IPS-15b (cell line): ENCODE measurements around the gene SIK3.

Experiments used
- H3K27me3 ChIP-seq: one replicate; pipeline ENCODE4 v1.6.1; 2013; ENCODE audit warnings: low read length; ENCODE audit not compliant: control insufficient read depth, insufficient read depth
- H3K36me3 ChIP-seq: one replicate; pipeline ENCODE4 v1.6.1; 2013; ENCODE audit warnings: low read length; ENCODE audit not compliant: control insufficient read depth, insufficient read depth
- H3K4me1 ChIP-seq: one replicate; pipeline ENCODE4 v1.6.1; 2013; ENCODE audit warnings: mild to moderate bottlenecking, low read length; ENCODE audit not compliant: control insufficient read depth, insufficient read depth
- H3K4me3 ChIP-seq: one replicate; pipeline ENCODE4 v1.5.1; 2013; ENCODE audit warnings: low read depth, low read length
- H3K9ac ChIP-seq: one replicate; pipeline ENCODE4 v1.6.1; 2013; ENCODE audit warnings: low read depth, mild to moderate bottlenecking, low read length
- H3K9me3 ChIP-seq: one replicate; pipeline ENCODE4 v1.6.1; 2013; ENCODE audit warnings: mild to moderate bottlenecking, low read length; ENCODE audit not compliant: control insufficient read depth, insufficient read depth

The SIK3 gene

GRCh38 chr11:116929414-116930090, 168.7 kb downstream of the SIK3 start:
- Histone ChIP-seq H3K27me3 (no peaks in the 10 kb centered on the region), H3K4me3 (no peak overlapping the region), H3K9ac (no peak overlapping the region), H3K36me3 (no peaks in the 10 kb centered on the region), H3K4me1 (peaks cover 4% of the 10 kb centered on the region), H3K9me3 (no peaks in the 10 kb centered on the region)

GRCh38 chr11:116928845-116929244, 169.4 kb downstream of the SIK3 start:
- no peak overlapping the region for H3K4me3 ChIP-seq
- H3K9ac ChIP-seq, result no peak overlapping the region
- H3K4me1 ChIP-seq, result peaks cover 4% of the 10 kb centered on the region
- H3K9me3 ChIP-seq, result no peaks in the 10 kb centered on the region
- H3K36me3 ChIP-seq, result no peaks in the 10 kb centered on the region
- H3K27me3 ChIP-seq, result no peaks in the 10 kb centered on the region

GRCh38 chr11:116928102-116928777, 170.0 kb downstream of the SIK3 start:
- H3K36me3 ChIP-seq, result no peaks in the 10 kb centered on the region
- peaks cover 4% of the 10 kb centered on the region for H3K4me1 ChIP-seq
- H3K9me3 ChIP-seq, result no peaks in the 10 kb centered on the region
- H3K4me3 ChIP-seq, result no peak overlapping the region
- H3K9ac ChIP-seq, result no peak overlapping the region
- H3K27me3 ChIP-seq, result no peaks in the 10 kb centered on the region

- no peak overlapping the region for H3K9ac ChIP-seq
- no peaks in the 10 kb centered on the region for H3K9me3 ChIP-seq
- H3K4me3 ChIP-seq, result no peak overlapping the region
- H3K4me1 ChIP-seq, result peaks cover 4% of the 10 kb centered on the region
- H3K27me3 ChIP-seq, result no peaks in the 10 kb centered on the region
- no peaks in the 10 kb centered on the region for H3K36me3 ChIP-seq
These were observed 170.9 kb downstream of the SIK3 start for GRCh38 chr11:116927163-116927974.

- H3K9ac ChIP-seq, result no peak overlapping the region
- no peaks in the 10 kb centered on the region for H3K4me1 ChIP-seq
- H3K4me3 ChIP-seq, result no peak overlapping the region
- no peaks in the 10 kb centered on the region for H3K9me3 ChIP-seq
- no peaks in the 10 kb centered on the region for H3K36me3 ChIP-seq
- no peaks in the 10 kb centered on the region for H3K27me3 ChIP-seq
These were observed 173.2 kb downstream of the SIK3 start for GRCh38 chr11:116925050-116925449.

- Histone ChIP-seq H3K27me3 (no peaks in the 10 kb centered on the region), H3K9ac (no peak overlapping the region), H3K4me1 (no peaks in the 10 kb centered on the region), H3K36me3 (no peaks in the 10 kb centered on the region), H3K9me3 (no peaks in the 10 kb centered on the region), H3K4me3 (no peak overlapping the region)
These were observed 179.1 kb downstream of the SIK3 start for GRCh38 chr11:116918925-116919655.

- Histone ChIP-seq H3K4me3 (no peak overlapping the region), H3K9ac (no peak overlapping the region), H3K36me3 (no peaks in the 10 kb centered on the region), H3K9me3 (no peaks in the 10 kb centered on the region), H3K4me1 (no peaks in the 10 kb centered on the region), H3K27me3 (no peaks in the 10 kb centered on the region)
These were observed 180.6 kb downstream of the SIK3 start for GRCh38 chr11:116917632-116918031.

GRCh38 chr11:116916886-116917285, 181.3 kb downstream of the SIK3 start:
- H3K27me3 ChIP-seq, result no peaks in the 10 kb centered on the region
- no peak overlapping the region for H3K9ac ChIP-seq
- no peaks in the 10 kb centered on the region for H3K9me3 ChIP-seq
- H3K36me3 ChIP-seq, result no peaks in the 10 kb centered on the region
- H3K4me3 ChIP-seq, result no peak overlapping the region
- no peaks in the 10 kb centered on the region for H3K4me1 ChIP-seq

- H3K27me3 ChIP-seq, result no peaks in the 10 kb centered on the region
- no peaks in the 10 kb centered on the region for H3K4me1 ChIP-seq
- no peak overlapping the region for H3K9ac ChIP-seq
- H3K36me3 ChIP-seq, result no peaks in the 10 kb centered on the region
- no peaks in the 10 kb centered on the region for H3K9me3 ChIP-seq
- no peak overlapping the region for H3K4me3 ChIP-seq
These were observed 182.2 kb downstream of the SIK3 start for GRCh38 chr11:116916052-116916451.

- H3K27me3 ChIP-seq, result no peaks in the 10 kb centered on the region
- H3K9me3 ChIP-seq, result no peaks in the 10 kb centered on the region
- H3K9ac ChIP-seq, result no peak overlapping the region
- no peak overlapping the region for H3K4me3 ChIP-seq
- no peaks in the 10 kb centered on the region for H3K36me3 ChIP-seq
- H3K4me1 ChIP-seq, result no peaks in the 10 kb centered on the region
These were observed 185.2 kb downstream of the SIK3 start for GRCh38 chr11:116913000-116913399.

GRCh38 chr11:116911976-116912734, 186.1 kb downstream of the SIK3 start:
- Histone ChIP-seq H3K27me3 (no peaks in the 10 kb centered on the region), H3K9me3 (no peaks in the 10 kb centered on the region), H3K4me3 (no peak overlapping the region), H3K4me1 (no peaks in the 10 kb centered on the region), H3K9ac (no peak overlapping the region), H3K36me3 (no peaks in the 10 kb centered on the region)
